Measurements from ENCODE around the gene UBE3B.

UBE3B gene

GRCh38 chr12:109458771-109459208 lies 18.6 kb upstream of the UBE3B start:
- no peak for ATAC-seq
- TF ChIP-seq ZNF70 (CRISPR knock-in tag; IDR thresholded peaks at IDR 0.05): no peak
- TF ChIP-seq ZNF8 (CRISPR knock-in tag; IDR thresholded peaks at IDR 0.05): no peak
- no peak for TF ChIP-seq PPARA (CRISPR knock-in tag; IDR thresholded peaks at IDR 0.05; ENCODE audit: borderline replicate concordance)
- no peak for TF ChIP-seq PATZ1 (CRISPR knock-in tag; IDR thresholded peaks at IDR 0.05; ENCODE audit: borderline replicate concordance)
- no peak for TF ChIP-seq TCF4 (CRISPR knock-in tag; IDR thresholded peaks at IDR 0.05; ENCODE audit: borderline replicate concordance)
- TF ChIP-seq ZNF565 (CRISPR knock-in tag; conservative IDR thresholded peaks at IDR 0.05; ENCODE audit: low read depth): no peak
- TF ChIP-seq RARB (CRISPR knock-in tag; IDR thresholded peaks at IDR 0.05): no peak
- no peak for TF ChIP-seq ISL1 (CRISPR knock-in tag; IDR thresholded peaks at IDR 0.05)
- no peak for TF ChIP-seq CSRNP3 (CRISPR knock-in tag; IDR thresholded peaks at IDR 0.05)
- no peak for TF ChIP-seq ZFP3 (CRISPR knock-in tag; IDR thresholded peaks at IDR 0.05)

GRCh38 chr12:109459247-109459646 lies 18.2 kb upstream of the UBE3B start:
- ATAC-seq: no peak
- TF ChIP-seq ISL1 (CRISPR knock-in tag; IDR thresholded peaks at IDR 0.05) (no peak), ZNF70 (CRISPR knock-in tag; IDR thresholded peaks at IDR 0.05) (no peak), TSHZ2 (CRISPR knock-in tag; IDR thresholded peaks at IDR 0.05) (no peak), SNAI2 (CRISPR knock-in tag; IDR thresholded peaks at IDR 0.05) (no peak), BACH2 (CRISPR knock-in tag; IDR thresholded peaks at IDR 0.05; ENCODE audit: borderline replicate concordance) (no peak), PATZ1 (CRISPR knock-in tag; IDR thresholded peaks at IDR 0.05; ENCODE audit: borderline replicate concordance) (no peak), ZNF8 (CRISPR knock-in tag; IDR thresholded peaks at IDR 0.05) (no peak), CSRNP3 (CRISPR knock-in tag; IDR thresholded peaks at IDR 0.05) (no peak), ZFP3 (CRISPR knock-in tag; IDR thresholded peaks at IDR 0.05) (no peak), OSR1 (CRISPR knock-in tag; IDR thresholded peaks at IDR 0.05) (no peak), CSDC2 (CRISPR knock-in tag; IDR thresholded peaks at IDR 0.05) (no peak), RARB (CRISPR knock-in tag; IDR thresholded peaks at IDR 0.05) (no peak), TCF4 (CRISPR knock-in tag; IDR thresholded peaks at IDR 0.05; ENCODE audit: borderline replicate concordance) (no peak), ESRRG (CRISPR knock-in tag; IDR thresholded peaks at IDR 0.05) (no peak), GLIS3 (CRISPR knock-in tag; IDR thresholded peaks at IDR 0.05) (no peak)

GRCh38 chr12:109460538-109460937 lies 16.9 kb upstream of the UBE3B start:
- no peak for ATAC-seq
- TF ChIP-seq ZC3H10 (CRISPR knock-in tag; IDR thresholded peaks at IDR 0.05) (no peak), ZNF565 (CRISPR knock-in tag; conservative IDR thresholded peaks at IDR 0.05; ENCODE audit: low read depth) (no peak), ZNF70 (CRISPR knock-in tag; IDR thresholded peaks at IDR 0.05) (no peak), TSHZ2 (CRISPR knock-in tag; IDR thresholded peaks at IDR 0.05) (no peak), TCF4 (CRISPR knock-in tag; IDR thresholded peaks at IDR 0.05; ENCODE audit: borderline replicate concordance) (no peak), OSR1 (CRISPR knock-in tag; IDR thresholded peaks at IDR 0.05) (no peak), RARB (CRISPR knock-in tag; IDR thresholded peaks at IDR 0.05) (no peak), BACH2 (CRISPR knock-in tag; IDR thresholded peaks at IDR 0.05; ENCODE audit: borderline replicate concordance) (no peak), ZNF8 (CRISPR knock-in tag; IDR thresholded peaks at IDR 0.05) (no peak), POU6F1 (CRISPR knock-in tag; IDR thresholded peaks at IDR 0.05; ENCODE audit: borderline replicate concordance, low read depth) (no peak), ESRRG (CRISPR knock-in tag; IDR thresholded peaks at IDR 0.05) (no peak), ISL1 (CRISPR knock-in tag; IDR thresholded peaks at IDR 0.05) (no peak), PATZ1 (CRISPR knock-in tag; IDR thresholded peaks at IDR 0.05; ENCODE audit: borderline replicate concordance) (no peak)

Data from SK-N-SH treated with all-trans-retinoic acid at 6 μM for 48 hours (cell line).